Parietal lobe (tissue), 2 donors: ENCODE measurements around the gene MUC5B. TPM values are rescaled to one million over a fixed set of nuclear protein-coding genes. Genes with fewer than 3 reads are reported as not detected.

Experiments
- small RNA-seq: library from RNA; depleted of rRNA; stranded (forward); fragments of <200 nt; gene quantifications from one replicate; pipeline ENCODE3, GENCODE V24; 2014; ENCODE audit warnings: low replicate concordance
- total RNA-seq: library from RNA; depleted of rRNA; stranded (reverse); fragments of >200 nt; gene quantifications from one replicate; pipeline ENCODE4 v1.2.3, GENCODE V29; 2014

MUC5B gene, protein sequence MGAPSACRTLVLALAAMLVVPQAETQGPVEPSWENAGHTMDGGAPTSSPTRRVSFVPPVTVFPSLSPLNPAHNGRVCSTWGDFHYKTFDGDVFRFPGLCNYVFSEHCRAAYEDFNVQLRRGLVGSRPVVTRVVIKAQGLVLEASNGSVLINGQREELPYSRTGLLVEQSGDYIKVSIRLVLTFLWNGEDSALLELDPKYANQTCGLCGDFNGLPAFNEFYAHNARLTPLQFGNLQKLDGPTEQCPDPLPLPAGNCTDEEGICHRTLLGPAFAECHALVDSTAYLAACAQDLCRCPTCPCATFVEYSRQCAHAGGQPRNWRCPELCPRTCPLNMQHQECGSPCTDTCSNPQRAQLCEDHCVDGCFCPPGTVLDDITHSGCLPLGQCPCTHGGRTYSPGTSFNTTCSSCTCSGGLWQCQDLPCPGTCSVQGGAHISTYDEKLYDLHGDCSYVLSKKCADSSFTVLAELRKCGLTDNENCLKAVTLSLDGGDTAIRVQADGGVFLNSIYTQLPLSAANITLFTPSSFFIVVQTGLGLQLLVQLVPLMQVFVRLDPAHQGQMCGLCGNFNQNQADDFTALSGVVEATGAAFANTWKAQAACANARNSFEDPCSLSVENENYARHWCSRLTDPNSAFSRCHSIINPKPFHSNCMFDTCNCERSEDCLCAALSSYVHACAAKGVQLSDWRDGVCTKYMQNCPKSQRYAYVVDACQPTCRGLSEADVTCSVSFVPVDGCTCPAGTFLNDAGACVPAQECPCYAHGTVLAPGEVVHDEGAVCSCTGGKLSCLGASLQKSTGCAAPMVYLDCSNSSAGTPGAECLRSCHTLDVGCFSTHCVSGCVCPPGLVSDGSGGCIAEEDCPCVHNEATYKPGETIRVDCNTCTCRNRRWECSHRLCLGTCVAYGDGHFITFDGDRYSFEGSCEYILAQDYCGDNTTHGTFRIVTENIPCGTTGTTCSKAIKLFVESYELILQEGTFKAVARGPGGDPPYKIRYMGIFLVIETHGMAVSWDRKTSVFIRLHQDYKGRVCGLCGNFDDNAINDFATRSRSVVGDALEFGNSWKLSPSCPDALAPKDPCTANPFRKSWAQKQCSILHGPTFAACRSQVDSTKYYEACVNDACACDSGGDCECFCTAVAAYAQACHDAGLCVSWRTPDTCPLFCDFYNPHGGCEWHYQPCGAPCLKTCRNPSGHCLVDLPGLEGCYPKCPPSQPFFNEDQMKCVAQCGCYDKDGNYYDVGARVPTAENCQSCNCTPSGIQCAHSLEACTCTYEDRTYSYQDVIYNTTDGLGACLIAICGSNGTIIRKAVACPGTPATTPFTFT (N-terminal part only)
- not detected for total RNA-seq

DNA sequence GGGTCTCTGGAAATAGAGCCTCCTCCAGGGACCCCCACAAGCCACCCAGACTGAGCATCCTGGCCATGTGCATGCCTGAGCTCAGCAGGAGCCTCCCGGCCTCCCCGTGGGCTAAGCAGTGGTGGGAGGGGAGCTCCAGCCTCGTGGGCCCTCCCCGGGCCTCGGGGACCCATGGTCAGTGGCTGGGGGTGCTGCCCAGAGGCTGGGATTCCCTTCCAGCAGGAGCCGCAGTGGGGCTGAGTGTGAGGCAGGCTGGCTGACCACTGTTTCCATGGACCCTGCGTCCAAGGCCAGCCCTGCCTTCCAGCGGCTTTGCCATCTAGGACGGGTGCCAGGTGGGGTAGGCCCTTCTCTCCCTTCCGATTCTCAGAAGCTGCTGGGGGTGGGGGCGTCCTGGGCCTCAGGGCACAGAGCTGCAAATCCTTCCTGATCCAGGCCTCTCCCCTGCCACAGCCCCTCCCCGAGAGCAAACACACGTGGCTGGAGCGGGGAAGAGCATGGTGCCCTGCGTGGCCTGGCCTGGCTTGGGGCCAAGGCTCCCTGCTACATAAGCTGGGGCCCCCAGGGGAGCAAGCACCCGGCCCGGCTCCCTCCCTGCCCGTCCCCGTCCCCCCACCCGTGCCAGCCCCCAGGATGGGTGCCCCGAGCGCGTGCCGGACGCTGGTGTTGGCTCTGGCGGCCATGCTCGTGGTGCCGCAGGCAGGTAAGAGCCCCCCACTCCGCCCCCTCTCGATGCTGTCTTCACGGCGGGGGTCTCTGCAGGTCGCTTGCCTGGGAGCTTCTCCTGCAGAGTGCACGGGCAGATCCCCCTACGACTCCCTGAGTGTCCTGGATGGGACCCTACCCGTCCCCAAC is at the start of gene MUC5B:
TSS of gene MUC5B (plus strand) at position 576 of the 855 bp plus-strand sequence. CDS start at position 634, 58 bp downstream.

DNA sequence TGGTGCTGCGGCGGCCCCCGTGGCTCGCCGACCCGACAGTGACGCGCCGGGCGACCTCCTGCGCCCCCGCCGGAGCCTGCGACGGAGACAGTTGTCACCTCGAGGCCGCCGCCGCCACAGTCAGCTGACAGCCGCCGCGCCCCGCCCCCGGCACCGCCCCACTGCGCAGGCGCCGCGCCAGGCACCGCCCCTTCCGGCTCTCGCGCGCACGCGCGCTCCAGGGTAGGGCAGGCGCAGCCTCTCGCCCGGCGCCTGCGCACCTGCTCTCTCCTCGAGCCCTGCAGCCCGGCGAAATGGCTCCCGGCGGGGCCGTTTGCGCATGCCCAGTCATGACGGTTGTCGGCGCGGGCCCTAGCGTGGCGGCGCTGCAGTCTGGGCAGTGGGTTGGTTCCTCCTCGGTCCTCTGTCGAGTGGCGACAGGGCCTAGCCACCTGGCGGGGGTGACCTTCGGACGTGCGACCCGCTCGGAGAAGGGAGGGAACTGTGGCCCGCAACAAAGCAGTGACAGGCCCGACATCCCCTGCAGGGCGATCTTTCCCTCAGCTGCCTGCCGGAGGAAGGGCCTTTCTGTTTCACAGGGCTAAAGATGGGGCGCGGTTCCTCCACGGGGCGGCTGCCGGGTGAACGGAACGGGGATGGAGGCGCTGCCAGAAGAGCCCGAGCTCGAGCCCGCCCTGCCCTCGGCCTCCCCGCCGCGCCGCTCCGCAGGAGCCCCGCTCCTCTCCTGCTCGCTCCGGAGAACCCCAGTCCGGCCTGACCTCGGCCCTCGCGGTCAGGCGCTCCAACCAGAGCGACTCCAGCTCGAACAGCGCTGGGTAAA is 86.8 kb downstream of the MUC5B start, which contains the start of gene TOLLIP:
TSS of gene TOLLIP (minus strand) at position 135 of the 820 bp plus-strand sequence. CDS start at position 1, 134 bp downstream.

Small RNA genes within 50 kb of the gene (small RNA-seq; reads per million reads assigned to genes)
- gene MIR6744: not detected

Other genes with a start within 250 kb of the MUC5B start
- not detected for gene MUC6, start 186.3 kb upstream of the MUC5B start, total RNA-seq
- gene MUC2, start 148.2 kb upstream of the MUC5B start, total RNA-seq: not detected
- not detected for gene MUC5AC, start 65.1 kb upstream of the MUC5B start, total RNA-seq
- gene TOLLIP, start 86.6 kb downstream of the MUC5B start, total RNA-seq: 27.5 TPM
- 54.5 TPM for gene BRSK2, start 166.9 kb downstream of the MUC5B start, total RNA-seq